ENCODE data around the gene RXFP3. TPM values are rescaled to one million over a fixed set of nuclear protein-coding genes. Genes with fewer than 3 reads are reported as not detected.
"Not testable (repeated sequence)": the region's sequence is repeated elsewhere in the genome, so short reads cannot be mapped to it uniquely, and the experiment has no call there.

Gene RXFP3
- total RNA-seq, 2 experiments from 2014 or later: not detected

DNA sequence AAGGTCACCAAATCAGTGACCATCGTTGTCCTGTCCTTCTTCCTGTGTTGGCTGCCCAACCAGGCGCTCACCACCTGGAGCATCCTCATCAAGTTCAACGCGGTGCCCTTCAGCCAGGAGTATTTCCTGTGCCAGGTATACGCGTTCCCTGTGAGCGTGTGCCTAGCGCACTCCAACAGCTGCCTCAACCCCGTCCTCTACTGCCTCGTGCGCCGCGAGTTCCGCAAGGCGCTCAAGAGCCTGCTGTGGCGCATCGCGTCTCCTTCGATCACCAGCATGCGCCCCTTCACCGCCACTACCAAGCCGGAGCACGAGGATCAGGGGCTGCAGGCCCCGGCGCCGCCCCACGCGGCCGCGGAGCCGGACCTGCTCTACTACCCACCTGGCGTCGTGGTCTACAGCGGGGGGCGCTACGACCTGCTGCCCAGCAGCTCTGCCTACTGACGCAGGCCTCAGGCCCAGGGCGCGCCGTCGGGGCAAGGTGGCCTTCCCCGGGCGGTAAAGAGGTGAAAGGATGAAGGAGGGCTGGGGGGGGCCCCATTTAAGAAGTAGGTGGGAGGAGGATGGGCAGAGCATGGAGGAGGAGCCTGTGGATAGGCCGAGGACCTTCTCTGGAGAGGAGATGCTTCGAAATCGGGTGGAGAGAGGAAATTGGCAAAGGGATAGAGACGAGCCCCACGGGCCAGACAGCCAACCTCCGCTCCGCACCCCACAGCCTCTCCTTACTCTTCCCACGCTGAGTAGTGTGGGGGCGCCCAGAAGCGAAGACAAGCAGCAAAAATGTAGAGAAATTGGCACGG, 1.7 kb downstream of the RXFP3 start:
- no peaks in the 10 kb centered on the region for H3K36me3 Mint-ChIP-seq (ENCODE audit: low read depth)
- CTCF ChIA-PET: no interaction called here

DNA sequence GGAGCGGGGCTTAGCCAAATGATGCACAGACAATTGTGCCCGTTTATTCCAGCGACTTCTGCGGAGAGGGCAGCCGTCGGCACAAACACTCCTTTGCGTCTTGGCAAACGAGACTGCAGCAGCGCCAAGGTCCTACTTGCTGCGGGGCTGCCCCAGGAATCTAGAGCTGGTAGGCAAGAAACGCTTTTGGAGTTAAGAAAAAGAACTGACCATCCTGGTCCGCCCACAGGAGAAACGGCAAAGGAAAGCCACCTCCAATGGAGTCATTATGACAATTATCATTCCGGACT, 2.3 kb downstream of the RXFP3 start:
- Mint-ChIP-seq H3K36me3 (ENCODE audit: low read depth) (no peaks in the 10 kb centered on the region), H3K27ac (no peak overlapping the region), H3K4me1 (ENCODE audit: low read depth) (peaks cover 8% of the 10 kb centered on the region), H3K4me3 (no peak overlapping the region), H3K27me3 (ENCODE audit: low read depth) (peaks cover 56% of the 10 kb centered on the region), H3K9me3 (no peaks in the 10 kb centered on the region)
- CTCF ChIA-PET: no interaction called here
- no peak for DNase-seq
- intact Hi-C loops (cut with micrococcal nuclease): loop anchor here (5.0 kb wide), 2 partner anchors 34 to 1226 kb away; partner anchors contain the start of gene NPR3

More for the DNA sequence above, 1.7 kb downstream of the RXFP3 start:
- Mint-ChIP-seq H3K9me3 (no peaks in the 10 kb centered on the region), H3K27ac (no peak overlapping the region), H3K27me3 (ENCODE audit: low read depth) (peaks cover 56% of the 10 kb centered on the region), H3K4me1 (ENCODE audit: low read depth) (peaks cover 8% of the 10 kb centered on the region), H3K4me3 (no peak overlapping the region)
- intact Hi-C loops (cut with micrococcal nuclease): loop anchor here (5.0 kb wide), 2 partner anchors 34 to 1226 kb away; partner anchors contain the start of gene NPR3
- no peak for DNase-seq

DNA sequence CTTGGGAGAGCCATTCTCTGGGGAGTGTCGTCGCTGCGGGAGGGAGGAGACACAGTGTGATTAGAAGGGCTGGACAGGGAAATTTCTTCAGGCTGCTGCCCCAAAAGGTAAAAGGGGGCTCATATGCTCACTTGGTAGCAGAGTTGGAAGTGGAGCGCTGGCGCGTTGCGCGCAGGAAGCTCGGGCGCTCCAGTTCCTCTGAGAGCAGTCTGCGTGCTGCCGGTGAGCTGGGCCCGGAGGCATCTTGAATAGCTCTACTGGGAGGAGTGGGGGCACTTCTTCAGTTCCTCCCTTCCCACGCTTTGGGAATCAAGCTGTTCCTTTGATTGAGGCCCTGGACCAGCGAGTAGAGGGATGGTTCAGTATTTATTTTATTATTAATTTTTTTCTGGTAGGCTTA, 2.7 kb downstream of the RXFP3 start:
- no peak overlapping the region for H3K27ac Mint-ChIP-seq
- intact Hi-C loops (cut with micrococcal nuclease): loop anchor here (5.0 kb wide), 2 partner anchors 33 to 1227 kb away; partner anchors contain the start of gene NPR3
- H3K36me3 Mint-ChIP-seq (ENCODE audit: low read depth): no peaks in the 10 kb centered on the region
- peaks cover 56% of the 10 kb centered on the region for H3K27me3 Mint-ChIP-seq (ENCODE audit: low read depth)
- H3K9me3 Mint-ChIP-seq: no peaks in the 10 kb centered on the region
- no peak for DNase-seq
- peaks cover 8% of the 10 kb centered on the region for H3K4me1 Mint-ChIP-seq (ENCODE audit: low read depth)
- CTCF ChIA-PET: no interaction called here
- no peak overlapping the region for H3K4me3 Mint-ChIP-seq

DNA sequence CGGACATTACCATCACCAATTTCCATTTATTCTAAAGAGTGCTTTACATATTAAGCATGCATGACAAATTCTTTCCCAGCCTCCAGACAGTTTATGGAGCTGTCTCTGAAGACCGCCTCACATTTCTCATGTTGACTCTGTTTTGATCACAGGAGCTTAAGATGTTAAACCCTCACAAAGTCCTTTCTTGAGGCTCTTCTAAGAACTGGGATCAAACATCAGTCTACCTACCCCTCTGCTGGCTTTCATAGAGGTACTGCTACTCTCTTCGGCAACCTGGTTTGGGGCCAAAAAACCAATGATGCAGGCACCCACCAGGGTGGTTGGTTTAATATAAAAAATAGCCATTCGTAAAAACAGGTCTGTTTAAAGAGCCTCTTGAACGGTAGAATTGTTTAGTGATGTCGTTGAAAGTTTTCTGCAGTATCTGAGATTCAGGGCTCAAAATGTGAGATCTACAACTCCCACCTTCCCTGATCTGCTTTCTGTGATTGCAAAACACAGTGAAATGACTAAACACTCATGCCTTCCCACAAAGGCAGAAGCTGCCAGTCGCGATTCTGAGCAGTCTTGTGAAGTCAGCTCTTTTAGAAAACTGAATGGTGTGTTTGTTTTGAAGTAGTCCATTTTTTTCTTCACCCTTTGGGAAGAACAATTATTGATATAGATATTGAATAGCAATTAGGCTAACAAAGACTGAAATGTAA, 3.5 kb downstream of the RXFP3 start:
- no peaks in the 10 kb centered on the region for H3K36me3 Mint-ChIP-seq (ENCODE audit: low read depth)
- no peak overlapping the region for H3K27ac Mint-ChIP-seq
- peaks cover 8% of the 10 kb centered on the region for H3K4me1 Mint-ChIP-seq (ENCODE audit: low read depth)
- H3K9me3 Mint-ChIP-seq: no peaks in the 10 kb centered on the region
- DNase-seq: no peak
- intact Hi-C loops (cut with micrococcal nuclease): loop anchor here (5.0 kb wide), 2 partner anchors 33 to 1227 kb away; partner anchors contain the start of gene NPR3
- H3K4me3 Mint-ChIP-seq: no peak overlapping the region
- peaks cover 56% of the 10 kb centered on the region for H3K27me3 Mint-ChIP-seq (ENCODE audit: low read depth)
- CTCF ChIA-PET: interaction anchor here (1.3 kb wide), 1 partner anchor 19 kb away, joined by 3 read pairs; no protein-coding TSS in a partner anchor

DNA sequence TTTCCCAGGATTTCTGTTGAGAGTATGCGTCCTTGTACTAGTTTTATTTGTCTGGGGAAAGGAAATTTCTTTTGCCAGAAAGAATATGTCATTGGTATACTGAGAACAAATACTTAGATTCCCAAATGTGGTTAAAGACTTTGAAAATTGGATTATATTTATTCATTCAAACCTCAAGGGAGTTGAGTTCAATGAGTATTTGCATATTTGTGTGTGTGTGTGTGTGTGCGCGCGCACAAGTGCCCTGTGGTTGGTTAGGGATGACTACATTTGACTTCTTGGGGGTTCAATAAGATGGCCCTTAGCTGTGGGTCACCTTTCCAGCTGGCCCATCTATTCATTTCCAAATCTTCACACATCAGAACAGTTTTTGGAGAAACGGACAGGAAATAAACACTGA, 4.9 kb downstream of the RXFP3 start:
- CTCF ChIA-PET: interaction anchor here (1.3 kb wide), 1 partner anchor 17 kb away, joined by 3 read pairs; no protein-coding TSS in a partner anchor
- Mint-ChIP-seq H3K36me3 (ENCODE audit: low read depth) (no peaks in the 10 kb centered on the region), H3K4me3 (no peak overlapping the region), H3K9me3 (no peaks in the 10 kb centered on the region), H3K27me3 (ENCODE audit: low read depth) (peaks cover 47% of the 10 kb centered on the region), H3K4me1 (ENCODE audit: low read depth) (peaks cover 8% of the 10 kb centered on the region), H3K27ac (no peak overlapping the region)
- intact Hi-C loops (cut with micrococcal nuclease): no loop called here
- DNase-seq: no peak

DNA sequence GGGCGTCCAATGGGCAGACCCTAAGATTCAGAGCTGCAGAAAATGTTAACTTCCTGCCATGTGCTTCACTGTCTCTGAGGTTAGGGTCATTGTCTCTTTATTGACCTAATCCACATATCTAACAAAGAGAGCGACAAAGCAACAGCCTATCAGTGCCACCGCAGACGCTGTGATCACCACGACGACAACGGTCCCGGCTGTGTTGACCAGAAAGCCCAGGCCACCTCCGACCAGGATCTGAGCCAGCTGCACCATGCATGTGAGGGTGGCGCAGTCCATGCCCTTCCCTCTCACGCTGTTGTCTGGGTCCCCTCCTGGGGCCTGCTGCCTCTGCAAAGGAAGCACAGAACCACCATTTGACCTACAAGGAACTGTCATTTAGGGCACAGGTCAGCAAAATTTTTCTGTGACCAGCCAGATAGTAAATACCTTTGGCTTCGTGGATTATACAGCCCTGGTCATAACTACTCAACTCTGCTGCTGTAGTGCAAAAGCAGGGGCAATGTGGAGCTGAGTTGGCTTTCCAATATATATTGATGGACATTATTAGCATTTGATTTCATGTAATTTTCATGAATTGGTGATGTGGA, 8.5 kb downstream of the RXFP3 start:
- Mint-ChIP-seq H3K27me3 (ENCODE audit: low read depth) (peaks cover 23% of the 10 kb centered on the region), H3K27ac (no peak overlapping the region), H3K9me3 (no peaks in the 10 kb centered on the region), H3K4me1 (ENCODE audit: low read depth) (no peaks in the 10 kb centered on the region), H3K36me3 (ENCODE audit: low read depth) (no peaks in the 10 kb centered on the region), H3K4me3 (no peak overlapping the region)
- intact Hi-C loops (cut with micrococcal nuclease): no loop called here
- DNase-seq: no peak
- CTCF ChIA-PET: interaction anchor here (1.4 kb wide), 1 partner anchor 25 kb away, joined by 4 read pairs; no protein-coding TSS in a partner anchor

DNA sequence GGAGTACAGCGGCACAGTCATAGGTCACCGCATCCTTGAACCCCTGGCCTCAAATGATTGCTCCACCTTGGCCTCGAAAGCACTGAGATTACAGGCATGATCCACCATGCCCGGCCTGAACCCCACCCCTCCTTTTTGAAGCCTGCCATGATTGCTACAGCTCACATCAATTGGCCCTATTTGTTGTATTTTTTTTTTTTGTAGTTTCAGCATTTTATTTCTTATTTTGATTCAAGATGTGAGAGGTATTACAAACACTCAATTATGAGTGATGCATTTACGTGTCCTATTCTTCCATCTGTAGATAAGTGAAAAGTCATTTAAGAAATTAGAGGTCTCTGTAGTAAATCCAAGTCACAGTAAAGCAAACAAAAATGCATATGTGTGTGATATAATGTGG, 16.0 kb downstream of the RXFP3 start:
- intact Hi-C loops (cut with micrococcal nuclease); CTCF ChIA-PET: not testable (repeated sequence)

DNA sequence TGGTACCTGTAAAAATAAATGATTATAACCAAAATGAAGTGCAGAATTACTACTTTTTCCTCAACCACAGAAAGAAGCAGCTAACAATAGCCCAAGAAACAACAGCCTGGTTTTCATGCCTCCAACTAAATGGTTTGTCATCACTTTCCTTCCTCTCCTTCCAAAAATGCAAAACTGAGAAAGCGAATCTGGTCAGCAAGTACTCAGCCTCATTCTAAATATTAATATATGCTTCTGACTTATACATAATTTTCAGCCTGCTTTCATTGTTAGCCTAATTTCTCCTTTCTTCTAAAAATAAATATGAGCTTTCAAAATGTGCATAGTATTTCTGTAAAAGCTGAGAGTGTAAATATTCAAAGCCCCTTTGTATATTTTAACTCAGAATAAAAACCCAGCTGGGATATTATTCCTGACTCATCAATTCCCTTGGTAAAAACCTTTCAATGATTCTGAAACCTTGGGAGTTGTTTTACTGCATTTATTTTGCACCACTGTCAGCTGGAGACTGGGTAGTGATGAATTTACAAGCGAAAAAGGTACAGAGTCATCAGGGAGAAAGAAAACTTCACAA, 21.5 kb downstream of the RXFP3 start:
- CTCF ChIA-PET: interaction anchor here (0.6 to 1.6 kb wide), 3 partner anchors 17 to 131 kb away, joined by 3 read pairs; no protein-coding TSS in a partner anchor
- no peak overlapping the region for H3K27ac Mint-ChIP-seq
- no peaks in the 10 kb centered on the region for H3K36me3 Mint-ChIP-seq (ENCODE audit: low read depth)
- peaks cover 3% of the 10 kb centered on the region for H3K27me3 Mint-ChIP-seq (ENCODE audit: low read depth)
- intact Hi-C loops (cut with micrococcal nuclease): no loop called here
- no peak overlapping the region for H3K4me3 Mint-ChIP-seq
- peaks cover 3% of the 10 kb centered on the region for H3K9me3 Mint-ChIP-seq
- H3K4me1 Mint-ChIP-seq (ENCODE audit: low read depth): no peaks in the 10 kb centered on the region
- no peak for DNase-seq

More for the DNA sequence above, 16.0 kb downstream of the RXFP3 start:
- not testable (repeated sequence) for H3K27me3 Mint-ChIP-seq (ENCODE audit: low read depth); H3K36me3 Mint-ChIP-seq (ENCODE audit: low read depth); H3K27ac Mint-ChIP-seq; DNase-seq; H3K4me3 Mint-ChIP-seq; H3K4me1 Mint-ChIP-seq (ENCODE audit: low read depth); H3K9me3 Mint-ChIP-seq

DNA sequence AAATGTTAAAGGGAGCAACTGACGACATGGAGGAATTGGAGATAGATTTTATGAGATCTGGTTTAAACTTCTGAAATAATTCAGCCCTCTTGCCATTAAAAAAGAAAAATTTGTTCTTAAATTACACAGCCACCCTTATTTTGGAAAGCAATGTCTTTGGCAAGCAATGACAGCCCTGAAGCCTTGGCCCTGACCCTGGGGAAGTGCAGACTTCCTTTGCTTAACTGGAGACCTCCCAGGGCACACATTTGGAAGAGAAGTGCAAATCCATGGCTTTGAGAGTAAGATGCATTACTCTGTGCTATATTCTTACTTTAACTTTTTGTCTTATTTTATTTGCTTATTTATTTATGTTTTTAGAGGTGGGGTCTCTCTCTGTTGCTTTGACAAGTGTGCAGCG, 22.0 kb downstream of the RXFP3 start:
- H3K27ac Mint-ChIP-seq: no peak overlapping the region
- no peak overlapping the region for H3K4me3 Mint-ChIP-seq
- no peaks in the 10 kb centered on the region for H3K36me3 Mint-ChIP-seq (ENCODE audit: low read depth)
- no peaks in the 10 kb centered on the region for H3K4me1 Mint-ChIP-seq (ENCODE audit: low read depth)
- H3K9me3 Mint-ChIP-seq: peaks cover 3% of the 10 kb centered on the region
- CTCF ChIA-PET: interaction anchor here (1.6 kb wide), 1 partner anchor 18 kb away, joined by 3 read pairs; no protein-coding TSS in a partner anchor
- H3K27me3 Mint-ChIP-seq (ENCODE audit: low read depth): peaks cover 3% of the 10 kb centered on the region
- no peak for DNase-seq
- intact Hi-C loops (cut with micrococcal nuclease): no loop called here

DNA sequence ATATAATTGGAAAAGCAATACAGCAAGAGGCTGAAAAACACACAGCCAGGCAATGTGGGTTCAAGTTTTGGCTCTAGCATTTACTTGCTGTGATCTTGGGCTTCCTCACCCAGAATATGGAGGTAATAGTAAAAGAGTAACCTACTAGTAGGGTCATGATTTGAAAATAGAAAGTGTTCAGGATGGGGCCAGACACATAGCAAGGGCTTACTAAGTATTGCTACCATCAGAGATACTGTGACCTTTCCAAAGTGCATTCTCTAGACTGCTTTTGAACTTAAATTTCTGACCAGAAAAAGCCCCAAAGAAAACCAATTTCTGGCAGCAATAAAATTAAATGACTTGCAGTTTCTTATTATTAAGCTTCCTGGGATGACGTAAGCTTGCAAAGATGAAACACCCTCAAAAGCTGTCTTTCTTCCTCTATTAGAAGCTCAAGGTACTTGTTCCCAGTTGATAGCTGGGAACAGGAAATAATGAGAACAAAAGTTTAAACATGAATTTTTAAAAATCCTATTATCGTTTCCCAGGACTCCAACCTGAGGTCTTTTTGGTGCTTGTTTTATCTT, 28.0 kb downstream of the RXFP3 start:
- CTCF ChIA-PET: interaction anchor here (1.1 kb wide), 1 partner anchor 29 kb away, joined by 3 read pairs; no protein-coding TSS in a partner anchor
- Mint-ChIP-seq H3K36me3 (ENCODE audit: low read depth) (no peaks in the 10 kb centered on the region), H3K9me3 (no peaks in the 10 kb centered on the region), H3K4me3 (no peak overlapping the region), H3K27me3 (ENCODE audit: low read depth) (no peaks in the 10 kb centered on the region), H3K27ac (no peak overlapping the region), H3K4me1 (ENCODE audit: low read depth) (peaks cover 9% of the 10 kb centered on the region)
- no peak for DNase-seq
- intact Hi-C loops (cut with micrococcal nuclease): no loop called here

DNA sequence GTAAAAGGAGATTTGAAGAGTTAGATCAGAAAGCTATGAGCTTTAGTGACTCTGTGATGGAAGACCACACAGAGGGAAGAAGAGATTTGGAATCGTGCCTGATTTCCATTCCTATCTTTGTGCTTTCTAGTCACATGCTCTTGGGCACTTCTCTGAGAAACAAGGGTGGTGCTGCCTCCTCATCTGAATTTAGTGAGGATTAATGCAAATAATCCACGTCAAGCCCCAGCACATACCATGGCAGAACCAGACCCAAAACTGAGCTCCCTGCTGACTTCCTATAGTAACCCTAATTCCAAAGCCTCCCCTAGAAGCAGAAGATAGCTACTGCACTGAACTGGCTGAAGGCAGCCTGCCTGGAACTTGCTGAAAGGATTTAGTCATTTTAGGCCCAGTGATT, 30.6 kb downstream of the RXFP3 start:
- no peak for DNase-seq
- Mint-ChIP-seq H3K36me3 (ENCODE audit: low read depth) (no peaks in the 10 kb centered on the region), H3K9me3 (no peaks in the 10 kb centered on the region), H3K27ac (no peak overlapping the region), H3K4me3 (no peak overlapping the region), H3K27me3 (ENCODE audit: low read depth) (no peaks in the 10 kb centered on the region), H3K4me1 (ENCODE audit: low read depth) (peaks cover 9% of the 10 kb centered on the region)
- CTCF ChIA-PET: no interaction called here
- intact Hi-C loops (cut with micrococcal nuclease): no loop called here
